Neural cell (in vitro differentiated cells): ENCODE measurements around the gene DMRT1.

ENCODE experiments used
- CTCF ChIP-seq: fragments of 450-650 bp; IDR thresholded peaks from 2 replicates; pipeline ENCODE4 v1.5.1; 2014; ENCODE audit warnings: antibody characterized with exemption, mild to moderate bottlenecking, moderate library complexity; ENCODE audit not compliant: poor library complexity, severe bottlenecking
- EP300 ChIP-seq: fragments of 450-650 bp; conservative IDR thresholded peaks from 2 replicates; pipeline ENCODE4 v1.6.1; 2014; ENCODE audit warnings: antibody characterized with exemption, mild to moderate bottlenecking, moderate library complexity; ENCODE audit not compliant: poor library complexity, severe bottlenecking
- EZH2 ChIP-seq: fragments of 200-600, 300-800 bp; shearing (Covaris generic), sonication (generic); IDR thresholded peaks from 2 replicates; pipeline ENCODE4 v1.6.1; 2014; ENCODE audit warnings: antibody characterized with exemption, low read length, borderline replicate concordance, mild to moderate bottlenecking; ENCODE audit not compliant: insufficient read depth, poor library complexity, severe bottlenecking
- MXI1 ChIP-seq: fragments of 450-650 bp; conservative IDR thresholded peaks from 2 replicates; pipeline ENCODE4 v1.6.1; 2014; ENCODE audit warnings: antibody characterized with exemption, mild to moderate bottlenecking; ENCODE audit not compliant: poor library complexity, severe bottlenecking
- POLR2AphosphoS5 ChIP-seq: IDR thresholded peaks from 2 replicates; pipeline ENCODE4 v1.6.1; 2012
- RAD21 ChIP-seq: fragments of 450-650 bp; conservative IDR thresholded peaks from 2 replicates; pipeline ENCODE4 v1.6.1; 2014; ENCODE audit warnings: antibody characterized with exemption, mild to moderate bottlenecking, moderate library complexity
- REST ChIP-seq: IDR thresholded peaks from 2 replicates; pipeline ENCODE4 v1.6.1; 2012; ENCODE audit warnings: borderline replicate concordance
- SMC3 ChIP-seq: fragments of 450-650 bp; conservative IDR thresholded peaks from 2 replicates; pipeline ENCODE4 v1.6.1; 2014; ENCODE audit warnings: antibody characterized with exemption, mild to moderate bottlenecking, moderate library complexity; ENCODE audit not compliant: poor library complexity
- TAF1 ChIP-seq: IDR thresholded peaks from 2 replicates; pipeline ENCODE4 v1.6.1; 2012; ENCODE audit warnings: low read depth

GRCh38 chr9:967903-968641 lies 126.6 kb downstream of the DMRT1 start:
- no peak for TF ChIP-seq CTCF
- TF ChIP-seq TAF1 = no peak
- no peak for TF ChIP-seq EZH2
- TF ChIP-seq SMC3 = no peak
- no peak for TF ChIP-seq MXI1
- no peak for TF ChIP-seq REST
- no peak for TF ChIP-seq EP300
- peak; percentile 67 for TF ChIP-seq POLR2AphosphoS5
- TF ChIP-seq RAD21 = no peak
